Kasumi-1 (cell line): ENCODE data around the gene CMIP.

ENCODE experiments used
- DNase-seq, 2 experiments: peaks; one replicate each; lab custom pipeline; 2025; lab: John Stamatoyannopoulos, UW

Gene CMIP

DNA sequence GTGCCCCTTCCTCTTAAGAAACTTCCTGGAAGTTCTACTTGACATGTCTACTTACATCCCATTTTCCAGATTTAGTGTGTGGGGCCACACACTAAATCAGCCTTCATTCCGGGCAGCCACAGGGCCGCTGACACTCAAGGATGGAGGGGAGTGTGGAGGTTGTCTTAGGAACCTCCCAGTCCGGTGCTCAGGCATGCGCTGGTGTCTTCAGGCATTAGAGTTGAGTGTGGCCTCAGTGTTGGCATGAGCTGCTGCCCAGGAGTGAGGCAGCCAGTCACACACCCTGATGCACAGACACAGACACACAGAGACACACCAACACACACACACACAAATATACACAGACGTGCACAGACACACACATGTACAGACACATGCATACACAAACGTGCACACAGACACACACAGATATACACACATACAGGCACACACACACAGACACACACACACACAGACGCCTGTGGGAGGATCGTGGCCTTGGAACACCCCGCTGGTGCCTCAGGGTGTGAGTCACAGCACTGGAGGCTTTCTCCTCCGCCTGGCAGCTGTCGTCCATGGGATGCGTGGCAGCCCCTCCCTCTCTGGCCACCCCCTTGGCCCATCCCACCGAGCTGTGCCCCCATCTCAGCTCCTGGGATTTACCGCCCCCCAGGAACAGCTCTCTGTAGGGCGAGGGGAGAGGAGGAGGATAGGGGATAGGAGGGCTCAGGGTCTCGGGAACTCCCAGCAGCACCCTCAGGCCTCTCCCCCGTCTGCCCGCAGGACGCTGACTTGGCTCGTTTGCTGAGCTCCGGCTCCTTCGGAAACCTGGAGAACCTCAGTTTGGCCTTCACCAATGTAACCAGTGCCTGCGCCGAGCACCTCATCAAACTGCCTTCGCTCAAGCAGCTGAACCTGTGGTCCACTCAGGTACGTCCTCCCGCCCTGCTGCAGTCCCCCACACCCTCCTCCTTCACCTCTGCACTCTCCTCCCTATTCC is 258.9 kb downstream of the CMIP start:
- DNase-seq = no peak

DNA sequence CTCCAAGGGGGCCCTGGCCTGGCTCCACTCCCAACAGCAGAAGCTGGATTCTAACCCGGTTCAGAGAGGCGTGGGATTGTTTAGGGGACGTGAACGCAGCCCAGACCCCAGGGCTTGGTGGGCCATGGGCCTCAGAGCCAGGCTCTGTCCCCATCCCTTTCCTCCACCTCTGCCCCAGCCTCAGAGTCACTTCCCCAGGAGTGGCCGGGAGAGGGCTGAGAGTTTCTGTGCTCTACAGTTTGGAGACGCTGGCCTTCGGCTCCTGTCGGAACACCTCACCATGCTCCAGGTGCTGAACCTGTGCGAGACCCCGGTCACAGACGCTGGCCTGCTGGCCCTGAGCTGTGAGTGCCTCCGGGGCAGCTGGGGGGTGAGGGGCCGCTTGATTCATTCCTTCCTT is 260.7 kb downstream of the CMIP start:
- no peak for DNase-seq

DNA sequence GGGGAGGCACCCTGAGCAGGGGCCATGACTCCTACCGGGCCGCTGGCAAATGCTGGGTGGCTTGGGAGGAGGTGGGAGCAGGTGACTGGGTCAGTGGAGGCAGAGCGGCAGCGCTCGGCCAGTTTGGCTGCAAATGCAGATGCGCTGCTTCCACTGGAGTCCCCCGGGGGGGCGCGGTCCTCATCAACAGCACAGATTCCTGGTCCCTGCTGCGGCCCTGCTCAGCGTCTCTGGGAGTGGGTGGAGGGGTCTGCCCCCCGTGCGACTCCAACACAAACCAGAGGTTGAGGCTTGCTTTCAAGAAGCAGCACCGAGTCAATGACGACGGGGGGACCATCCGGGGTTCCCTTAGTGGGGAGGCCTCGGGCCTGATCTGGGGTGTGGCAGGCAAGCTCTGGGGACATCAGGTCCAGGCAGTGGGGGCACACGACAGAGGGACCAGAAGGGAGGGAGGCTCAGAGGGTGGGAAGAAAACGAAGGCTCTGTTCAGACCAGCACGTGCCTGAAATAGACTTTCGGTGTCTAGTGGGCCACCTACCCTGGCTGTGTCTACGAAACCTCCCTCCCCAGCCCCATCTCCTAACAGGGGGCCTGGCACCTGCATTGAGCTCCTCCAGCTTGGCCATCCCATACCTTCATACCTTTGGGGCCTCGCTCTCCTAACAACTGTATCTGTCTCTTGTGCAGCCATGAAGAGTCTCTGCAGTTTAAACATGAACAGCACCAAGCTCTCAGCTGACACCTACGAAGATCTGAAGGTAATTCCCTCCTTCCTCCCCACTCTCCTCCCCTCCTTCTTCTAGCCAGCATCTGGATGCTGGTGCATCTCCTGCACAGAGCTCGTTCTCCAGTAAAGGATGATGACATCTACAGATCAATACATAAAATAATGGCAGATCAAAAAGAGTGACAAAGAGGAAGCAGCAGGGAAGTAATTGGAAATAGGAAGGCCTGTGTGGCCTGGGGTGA is 262.0 kb downstream of the CMIP start:
- no peak for DNase-seq

DNA sequence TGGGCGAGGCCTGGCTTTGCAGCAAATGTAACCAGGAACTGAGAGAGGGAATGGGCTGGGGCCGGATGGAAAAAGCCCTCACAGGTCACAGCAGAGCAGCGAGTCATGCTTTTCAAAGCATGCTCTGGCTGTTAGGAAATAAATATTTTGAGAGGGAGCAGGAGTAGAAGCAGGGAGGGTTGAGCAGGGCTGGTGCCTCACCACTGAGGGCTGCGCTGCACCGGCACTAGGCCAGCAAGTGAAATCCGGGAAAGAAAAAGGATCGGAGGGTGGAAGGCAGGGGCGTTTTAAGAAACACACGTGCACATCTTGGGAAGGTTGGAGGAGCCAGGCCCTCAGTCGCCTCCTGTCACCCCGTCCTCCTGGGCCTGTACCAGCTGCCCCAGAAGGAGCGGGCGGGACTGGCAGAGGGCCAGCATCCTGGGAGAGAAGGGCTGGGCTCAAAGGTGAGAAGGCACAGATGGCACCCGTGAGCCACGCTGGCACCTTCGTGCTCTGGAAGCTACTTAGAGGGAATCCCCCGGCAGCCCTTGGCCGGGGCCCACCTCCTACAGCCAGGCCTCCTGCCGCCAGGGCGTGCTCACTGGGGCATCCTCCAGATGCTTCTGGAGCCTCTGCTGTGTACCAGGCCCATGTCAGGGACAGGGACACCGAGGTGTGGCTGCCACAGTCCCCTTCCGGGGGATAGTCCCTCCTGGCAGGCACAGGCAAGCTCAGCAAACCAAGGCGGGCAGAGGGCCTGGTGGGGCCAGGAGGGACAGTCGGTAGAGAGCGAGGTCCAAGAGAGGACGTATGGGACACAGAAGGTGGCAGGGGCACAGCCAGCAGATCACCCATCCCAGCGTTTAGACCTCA is 263.0 kb downstream of the CMIP start:
- no peak for DNase-seq

DNA sequence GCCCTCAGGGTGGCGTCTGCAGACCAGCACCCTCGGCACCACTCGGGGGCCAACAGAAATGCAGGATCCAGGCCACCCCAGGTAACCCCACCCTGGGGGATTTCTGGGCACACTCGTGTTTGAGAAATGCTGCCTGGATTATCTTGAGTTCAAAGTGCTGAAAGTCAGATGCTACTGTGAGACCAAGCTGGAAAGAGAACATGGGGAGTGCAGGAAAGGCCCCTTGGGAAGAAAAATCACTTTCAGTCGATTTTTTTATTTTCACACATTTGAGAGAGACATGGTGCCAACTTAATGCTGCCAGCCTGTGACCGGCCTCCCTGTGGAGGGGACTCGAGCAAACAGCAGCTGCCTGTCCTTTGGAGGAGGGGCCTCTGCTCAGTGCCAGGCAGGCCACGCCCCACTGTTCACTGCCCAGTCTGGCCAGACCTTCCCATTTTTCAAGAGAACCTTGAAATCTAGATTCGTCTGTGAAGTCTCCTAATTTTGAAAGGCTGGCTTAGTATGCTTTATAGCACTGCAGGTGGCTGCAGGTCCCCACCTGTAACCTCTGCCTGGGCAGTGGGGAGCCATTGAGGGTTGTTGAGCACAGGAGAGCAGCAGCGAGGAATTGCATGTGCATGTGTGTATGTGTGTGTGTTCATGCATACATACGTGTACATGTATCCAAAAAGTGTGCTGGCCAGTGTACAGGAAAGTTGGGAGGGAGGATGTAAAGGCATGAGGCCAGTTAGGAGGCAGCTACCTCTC is 263.8 kb downstream of the CMIP start:
- DNase-seq = no peak

DNA sequence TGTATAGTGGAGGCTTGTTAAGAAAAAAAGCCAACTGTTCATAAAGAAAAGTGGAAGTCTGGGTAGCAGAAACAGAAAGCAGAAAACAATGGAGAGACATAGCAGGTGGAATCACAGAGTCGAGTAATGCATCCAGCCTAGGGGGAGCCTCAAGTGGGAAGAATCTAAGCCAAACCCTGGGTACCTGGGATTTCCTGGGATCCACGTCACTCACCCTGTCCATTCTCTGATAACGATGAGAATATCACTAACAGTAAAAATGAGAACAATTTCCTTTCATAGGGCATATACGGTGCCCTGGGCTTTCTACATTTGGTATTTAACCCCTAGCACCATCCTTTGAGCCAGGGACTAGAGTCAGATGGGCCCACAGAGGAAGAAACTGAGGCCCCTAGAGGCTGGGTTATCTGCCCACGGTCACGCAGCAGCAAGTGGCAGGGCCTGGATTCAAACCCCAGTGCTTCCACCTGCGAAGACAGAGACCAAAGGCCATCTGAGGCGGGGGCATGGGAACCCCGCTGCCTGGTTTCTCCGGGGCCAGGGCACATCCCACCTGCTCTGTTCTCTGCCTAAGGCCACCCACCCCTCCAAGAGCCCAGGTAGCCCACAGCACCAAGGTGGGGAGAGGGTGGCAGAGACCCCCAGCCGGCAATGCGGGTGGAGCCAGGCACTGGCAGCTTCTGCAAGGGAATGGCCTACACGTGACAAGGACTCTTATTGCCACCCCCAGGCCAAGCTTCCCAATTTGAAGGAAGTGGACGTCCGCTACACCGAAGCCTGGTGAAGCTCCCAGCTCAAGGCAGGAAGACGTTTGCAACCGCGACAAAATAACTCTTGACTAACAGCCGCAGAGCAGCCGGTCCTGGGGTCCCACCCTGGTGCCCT is 264.6 kb downstream of the CMIP start:
- no peak for DNase-seq

DNA sequence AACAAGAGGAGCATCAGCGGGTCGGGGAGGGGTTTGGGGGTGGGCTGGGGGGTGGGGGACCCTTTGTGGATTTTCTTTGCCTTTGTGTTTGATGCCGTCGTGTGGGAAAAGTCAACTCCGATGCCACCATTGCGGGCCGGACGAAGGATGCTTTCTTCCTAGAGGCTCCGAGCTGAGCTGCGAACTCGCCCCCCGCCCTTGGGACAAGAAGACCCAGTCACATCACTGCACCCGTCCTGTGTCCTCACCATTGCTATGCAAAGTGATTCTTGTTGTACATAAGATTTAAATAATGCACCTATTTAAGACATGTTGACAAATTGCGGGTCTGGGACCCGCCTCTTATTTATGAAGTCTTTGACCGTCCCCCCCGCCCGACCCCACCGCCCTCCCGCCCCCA is 265.4 kb downstream of the CMIP start:
- no peak for DNase-seq

DNA sequence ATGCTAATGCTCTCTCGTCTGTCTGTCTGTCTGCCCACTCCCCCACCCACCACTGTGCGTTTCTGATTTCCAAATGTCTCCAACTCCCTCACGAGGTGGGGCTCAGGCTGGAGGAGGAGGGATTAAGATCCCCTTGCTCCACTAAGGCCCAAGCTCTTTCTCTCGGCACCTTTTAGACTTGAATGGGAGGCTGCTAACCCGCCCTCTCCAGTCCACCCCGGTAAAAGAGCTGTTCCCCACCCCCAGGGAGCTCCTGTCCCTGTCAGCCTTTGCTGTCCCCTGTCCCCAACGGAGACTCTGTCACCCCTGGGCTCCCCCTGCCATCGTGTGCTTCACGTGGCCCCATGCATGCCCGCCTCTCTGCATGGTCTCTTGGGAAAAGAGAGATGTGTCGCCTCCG is 266.0 kb downstream of the CMIP start:
- no peak for DNase-seq

DNA sequence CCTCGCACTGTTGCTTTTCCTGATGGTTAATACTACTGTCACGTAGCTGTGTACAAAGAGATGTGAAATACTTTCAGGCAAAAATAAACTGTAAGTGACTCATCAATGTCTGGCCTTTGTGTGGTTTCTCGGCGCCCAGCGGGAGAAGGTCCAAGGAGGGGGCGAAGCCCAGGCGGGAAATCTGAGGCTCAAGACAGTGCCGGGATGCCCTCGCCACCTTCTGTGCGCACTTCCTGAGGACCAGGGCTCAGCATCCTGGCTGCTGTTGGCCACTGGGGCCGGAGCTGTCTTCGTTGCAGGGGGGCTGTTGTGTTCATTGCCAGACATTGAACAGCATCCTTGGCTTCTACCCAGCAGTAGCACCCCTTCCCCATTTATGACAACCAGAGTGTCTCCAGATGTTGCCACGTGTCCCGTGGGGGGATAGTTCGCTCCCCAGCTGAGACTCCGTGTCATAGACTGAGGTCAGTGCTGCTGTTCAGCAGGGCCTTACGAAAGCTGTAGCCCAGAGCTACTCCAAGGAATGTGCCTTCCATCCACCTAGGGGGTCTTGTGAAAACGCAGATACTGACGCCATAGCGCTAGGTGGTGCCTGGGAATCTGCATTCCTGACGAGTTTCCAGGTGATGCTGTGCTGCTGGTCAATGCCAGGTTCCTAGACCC is 267.2 kb downstream of the CMIP start:
- peak; percentile 22 to 27 for DNase-seq

DNA sequence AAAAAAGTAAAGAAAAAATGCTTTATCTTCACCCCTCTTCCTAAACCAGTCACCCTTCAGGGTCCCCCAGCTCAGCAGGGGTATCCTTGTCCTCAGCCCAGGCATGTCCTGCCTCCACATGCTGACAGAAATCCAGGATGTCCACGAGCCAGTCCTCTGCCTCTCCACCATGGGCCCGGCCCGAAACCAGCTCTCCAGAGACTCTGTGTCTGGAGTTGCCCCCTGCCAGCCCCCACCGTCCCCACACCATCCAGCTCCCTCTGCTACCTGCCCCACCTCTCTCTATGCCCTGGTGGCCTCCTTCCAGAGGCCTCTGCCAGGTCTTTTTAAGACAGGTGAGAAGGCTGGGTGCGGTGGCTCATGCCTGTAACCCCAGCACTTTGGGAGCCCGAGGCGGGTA is 268.1 kb downstream of the CMIP start:
- no peak for DNase-seq

DNA sequence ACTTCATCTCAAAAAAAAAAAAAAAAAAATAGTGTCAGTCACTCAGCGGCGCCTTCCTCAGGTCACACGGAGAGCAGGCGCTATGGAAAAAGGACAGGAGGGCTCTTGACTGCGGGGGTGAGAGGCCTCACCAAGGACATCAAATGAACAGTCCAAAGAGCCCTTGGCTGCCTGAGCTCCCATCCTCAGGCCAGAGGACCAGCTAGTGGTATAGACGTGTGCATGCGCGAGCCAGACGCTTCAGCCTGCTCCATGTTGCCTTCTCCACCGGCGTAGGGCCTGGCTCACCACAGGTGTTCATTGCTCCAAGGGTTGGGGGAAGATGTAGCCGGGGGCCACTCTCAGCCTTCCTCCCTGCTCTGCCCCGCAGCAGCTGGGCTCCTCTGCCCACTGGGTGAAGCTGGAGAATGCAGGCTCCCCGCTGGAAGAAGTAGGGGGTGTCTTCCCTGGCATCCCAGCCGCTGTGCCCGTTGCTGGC is 268.7 kb downstream of the CMIP start:
- DNase-seq = no peak

DNA sequence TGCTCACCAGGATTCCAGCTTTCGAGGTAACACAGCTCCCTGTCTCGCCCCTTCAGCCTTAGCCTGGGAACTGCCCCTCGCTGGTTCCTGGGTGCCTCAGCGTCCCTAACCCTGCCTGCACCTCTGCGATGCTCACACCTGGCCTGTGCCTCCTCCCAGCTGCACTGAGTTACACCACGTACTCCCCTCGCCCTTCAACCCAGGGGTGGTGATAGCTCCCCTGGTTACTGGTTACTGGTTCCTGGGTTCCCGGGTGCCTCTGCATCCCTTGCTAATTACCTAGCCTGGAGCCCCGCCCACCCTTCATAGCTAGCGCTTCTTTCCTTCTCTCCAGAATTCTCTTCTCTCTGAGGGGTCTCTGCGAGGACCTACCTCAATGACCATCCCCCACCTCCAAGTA is 269.2 kb downstream of the CMIP start:
- no peak for DNase-seq

DNA sequence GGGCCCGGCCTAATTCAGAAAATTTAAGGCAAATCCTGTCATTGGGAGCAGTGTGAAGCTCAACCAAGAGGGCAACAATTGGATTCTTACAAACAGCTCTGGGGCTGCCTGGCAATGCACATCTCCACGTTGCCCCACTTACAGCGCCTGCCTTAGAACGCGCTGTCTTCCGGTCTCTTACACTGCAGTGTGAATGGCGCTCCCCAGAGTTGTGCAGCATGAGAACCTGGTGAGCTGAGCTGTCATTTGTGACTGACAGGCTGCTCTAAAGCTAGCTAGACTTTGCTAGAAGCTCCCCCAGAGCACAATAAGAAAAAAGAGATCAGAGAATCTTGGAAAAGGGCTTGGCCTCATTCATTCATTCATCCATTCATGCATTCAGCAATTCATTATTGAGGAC is 270.0 kb downstream of the CMIP start:
- no peak for DNase-seq

DNA sequence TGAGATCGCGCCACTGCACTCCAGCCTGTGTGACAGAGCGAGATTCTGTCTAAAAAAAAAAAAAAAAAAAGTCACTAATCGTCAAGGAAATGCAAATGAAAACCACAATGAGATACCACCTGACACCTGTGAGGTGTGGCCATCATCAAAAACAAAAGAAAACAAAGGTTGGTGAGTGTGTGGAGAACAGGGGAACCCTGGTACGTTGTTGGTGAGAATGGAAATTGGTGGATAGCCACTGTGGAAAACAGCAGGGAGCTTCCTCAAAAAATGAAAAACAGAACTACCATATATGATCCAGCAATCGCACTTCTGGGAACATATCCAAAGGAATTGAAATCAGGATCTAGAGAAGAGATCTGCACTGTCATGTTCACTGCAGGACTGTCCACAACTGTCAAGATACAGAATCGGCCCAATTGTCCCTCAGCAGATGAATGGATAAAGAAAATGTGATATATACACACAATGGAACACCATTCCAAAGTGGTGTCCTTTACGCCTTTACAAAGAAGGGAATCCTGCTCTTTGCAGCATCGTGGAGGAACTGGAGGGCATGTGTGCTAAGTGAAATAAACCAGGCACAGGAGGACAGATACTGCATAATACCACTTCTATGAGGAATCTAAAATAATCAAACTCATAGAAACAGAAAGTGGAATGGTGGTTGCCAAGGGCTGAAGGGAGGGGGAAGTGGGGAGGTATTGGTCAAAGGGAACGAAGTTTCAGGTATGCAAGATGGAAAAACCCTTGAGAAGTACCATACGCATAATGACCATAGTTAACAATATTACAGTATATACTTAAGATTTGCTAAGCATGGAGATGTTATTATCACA is 271.0 kb downstream of the CMIP start:
- no peak for DNase-seq

DNA sequence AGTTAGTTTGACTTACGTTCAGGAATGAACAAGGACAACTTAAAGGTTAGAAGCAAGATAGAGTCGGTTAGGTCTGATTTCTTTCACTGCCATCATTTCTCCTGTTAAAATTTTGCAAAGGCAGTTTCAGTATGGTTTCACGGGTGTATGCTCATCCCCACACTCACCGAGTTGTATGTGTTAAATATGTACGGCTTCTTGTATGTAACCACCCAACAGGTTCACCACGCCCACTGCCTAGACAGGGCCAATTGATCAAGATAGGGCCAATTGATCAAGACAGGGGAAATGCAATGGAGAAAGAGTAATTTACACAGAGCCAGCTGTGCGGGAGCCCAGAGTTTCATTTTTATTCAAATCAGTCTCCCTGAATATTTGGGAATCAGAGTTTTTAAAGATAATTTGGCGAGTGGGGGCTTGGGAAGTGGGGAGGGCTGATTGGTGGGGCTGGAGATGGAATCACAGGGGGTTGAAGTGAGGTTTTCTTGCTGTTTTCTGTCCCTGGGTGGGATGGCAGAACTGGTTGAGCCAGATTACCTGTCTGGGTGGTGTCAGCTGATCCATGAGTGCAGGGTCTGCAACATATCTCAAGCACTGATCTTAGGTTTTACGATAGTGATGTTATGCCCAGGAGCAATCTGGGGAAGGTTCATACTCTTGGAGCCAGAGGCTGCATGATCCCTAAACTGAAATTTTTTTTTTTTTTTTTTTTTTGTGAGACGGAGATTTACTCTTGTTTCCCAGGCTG is 272.0 kb downstream of the CMIP start:
- no peak for DNase-seq

DNA sequence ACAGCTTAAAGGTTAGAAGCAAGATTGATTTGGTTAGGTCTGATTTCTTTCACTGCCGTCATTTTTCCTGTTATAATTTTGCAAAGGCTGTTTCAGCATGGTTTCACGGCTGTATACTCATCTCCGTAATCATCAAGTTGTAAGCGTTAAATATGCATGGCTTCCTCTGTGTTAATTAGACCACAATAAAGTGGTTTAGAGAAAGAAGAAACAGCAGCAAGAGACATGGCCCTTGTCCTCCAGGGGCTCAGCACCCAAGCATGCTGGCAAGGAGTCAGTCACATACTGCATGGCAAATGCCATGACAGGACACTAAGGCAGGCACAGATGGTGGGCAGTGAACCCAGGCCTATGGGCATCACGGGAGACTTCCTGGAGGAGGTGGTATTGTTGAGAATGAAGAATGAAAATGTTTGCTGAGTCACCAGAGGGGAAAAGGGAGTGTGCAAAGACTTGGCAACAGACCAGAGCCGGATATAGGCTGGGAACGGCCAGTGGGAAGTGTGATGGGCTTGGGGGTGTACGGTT is 273.1 kb downstream of the CMIP start:
- DNase-seq = peak; percentile 13 to 14

DNA sequence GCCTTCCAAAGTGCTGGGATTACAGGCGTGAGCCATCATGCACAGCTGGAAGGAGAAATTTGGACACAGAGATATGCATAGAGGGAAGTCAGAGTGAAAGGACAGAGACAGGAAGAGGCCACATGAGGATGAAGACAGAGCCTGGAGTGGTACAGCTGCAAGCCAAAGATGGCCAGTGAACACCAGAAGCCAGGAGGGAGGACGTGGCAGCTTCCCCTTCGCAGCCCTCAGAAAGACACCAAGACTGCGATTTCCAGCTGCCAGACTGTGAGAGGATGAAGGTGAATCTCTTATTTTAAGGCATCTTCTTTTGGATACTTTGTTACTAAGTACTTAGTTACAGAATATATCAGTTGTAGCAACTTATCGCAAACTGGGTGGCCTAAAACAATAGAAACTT is 274.0 kb downstream of the CMIP start:
- DNase-seq = peak; percentile 74 to 77
